ENCODE results near the gene POU3F1. TPM values are rescaled to one million over a fixed set of nuclear protein-coding genes. Genes with fewer than 3 reads are reported as not detected.

POU3F1 gene
- total RNA-seq, 2 experiments from 2014 or later = 0.13 TPM; not detected in 1

GRCh38 chr1:37995751-37996345, 50.7 kb downstream of the POU3F1 start:
- Histone ChIP-seq H3K9me3 (ENCODE audit: low read length) (no peaks in the 10 kb centered on the region), H3K79me2 (ENCODE audit: insufficient read depth, low read depth, low read length) (no peaks in the 10 kb centered on the region), H3K27ac (ENCODE audit: low read depth, low read length, poor library complexity, severe bottlenecking) (no peak overlapping the region), H3K4me3 (ENCODE audit: low read depth, low read length, poor library complexity, severe bottlenecking) (peak overlapping the region; percentile 11), H2AFZ (ENCODE audit: low read length) (peak overlapping the region; percentile 87), H3K9me2 (ENCODE audit: insufficient read depth, low read length) (no peaks in the 10 kb centered on the region), H3K36me3 (ENCODE audit: insufficient read depth, low read length) (no peaks in the 10 kb centered on the region), H4K20me1 (ENCODE audit: insufficient read depth, low read length) (no peaks in the 10 kb centered on the region), H3K4me2 (ENCODE audit: low read length) (peak overlapping the region; percentile 32; the same call in 1 of the 2 replicates), H3K4me1 (ENCODE audit: insufficient read depth, low read length, poor library complexity, severe bottlenecking) (peaks cover 36% of the 10 kb centered on the region)
- TF ChIP-seq EZH2phosphoT487 (IDR thresholded peaks at IDR 0.05; ENCODE audit: borderline replicate concordance, low read depth, low read length) = no peak
- TF ChIP-seq CTCF (conservative IDR thresholded peaks at IDR 0.05; ENCODE audit: low read length) = no peak
- intact Hi-C loops (cut with micrococcal nuclease; ENCODE audit: unreplicated experiment) = no loop called here
- CTCF ChIA-PET (ENCODE audit: unreplicated experiment) = no interaction called here
- POLR2A ChIA-PET = no interaction called here
- BruUV-seq (replicated peaks) = no TSS peak
- no peak for DNase-seq (ENCODE audit: low spot score)

- Histone ChIP-seq H3K4me2 (ENCODE audit: low read length) (no peak overlapping the region), H3K9me3 (ENCODE audit: low read length) (no peaks in the 10 kb centered on the region), H3K79me2 (ENCODE audit: insufficient read depth, low read depth, low read length) (no peaks in the 10 kb centered on the region), H3K9me2 (ENCODE audit: insufficient read depth, low read length) (no peaks in the 10 kb centered on the region), H3K27ac (ENCODE audit: low read depth, low read length, poor library complexity, severe bottlenecking) (no peak overlapping the region), H3K4me1 (ENCODE audit: insufficient read depth, low read length, poor library complexity, severe bottlenecking) (peaks cover 29% of the 10 kb centered on the region), H2AFZ (ENCODE audit: low read length) (peak overlapping the region; percentile 87), H3K36me3 (ENCODE audit: insufficient read depth, low read length) (no peaks in the 10 kb centered on the region), H4K20me1 (ENCODE audit: insufficient read depth, low read length) (no peaks in the 10 kb centered on the region), H3K4me3 (ENCODE audit: low read depth, low read length, poor library complexity, severe bottlenecking) (no peak overlapping the region)
- no peak for DNase-seq (ENCODE audit: low spot score)
- TF ChIP-seq CTCF (conservative IDR thresholded peaks at IDR 0.05; ENCODE audit: low read length) (no peak), EZH2phosphoT487 (IDR thresholded peaks at IDR 0.05; ENCODE audit: borderline replicate concordance, low read depth, low read length) (no peak)
- BruUV-seq (replicated peaks) = no TSS peak
- POLR2A ChIA-PET = no interaction called here
- intact Hi-C loops (cut with micrococcal nuclease; ENCODE audit: unreplicated experiment) = loop anchor here (5.0 kb wide), 1 partner anchor 103 kb away; no protein-coding TSS in a partner anchor
- CTCF ChIA-PET (ENCODE audit: unreplicated experiment) = no interaction called here
These were observed 51.6 kb downstream of the POU3F1 start for GRCh38 chr1:37994886-37995566.

Small RNA genes lying within 50 kb of the gene (microRNA-seq; reads per million reads assigned to microRNA genes)
- not detected for gene MIR3659 (ENCODE audit: borderline replicate concordance)

Small RNA genes lying within 50 kb of the gene (small RNA-seq; reads per million reads assigned to genes)
- not detected for gene MIR3659

Other genes starting within 250 kb of the POU3F1 start
- 18.9 and 26.0 TPM in 2 replicates for gene C1orf122, start 239.0 kb downstream of the POU3F1 start, total RNA-seq (2014; rRNA removed; shearing (Covaris generic))
- 21.4 and 29.7 TPM in 2 replicates for gene C1orf122, start 239.0 kb downstream of the POU3F1 start, total RNA-seq (2022)
- gene YRDC, start 238.6 kb downstream of the POU3F1 start, total RNA-seq (2014; rRNA removed; shearing (Covaris generic)) = 27.6 and 33.6 TPM in 2 replicates
- 24.4 and 28.0 TPM in 2 replicates for gene YRDC, start 238.6 kb downstream of the POU3F1 start, total RNA-seq (2022)
- gene MTF1, start 187.2 kb downstream of the POU3F1 start, total RNA-seq (2014; rRNA removed; shearing (Covaris generic)) = 1.6 and 1.8 TPM in 2 replicates
- gene MTF1, start 187.2 kb downstream of the POU3F1 start, total RNA-seq (2022) = 12.7 and 16.5 TPM in 2 replicates
- gene INPP5B, start 99.7 kb downstream of the POU3F1 start, total RNA-seq (2014; rRNA removed; shearing (Covaris generic)) = 47.8 and 49.7 TPM in 2 replicates
- gene INPP5B, start 99.7 kb downstream of the POU3F1 start, total RNA-seq (2022) = 63.0 and 72.9 TPM in 2 replicates
- 89.5 and 155 TPM in 2 replicates for gene SF3A3, start 56.8 kb downstream of the POU3F1 start, total RNA-seq (2014; rRNA removed; shearing (Covaris generic))
- 106 and 133 TPM in 2 replicates for gene SF3A3, start 56.8 kb downstream of the POU3F1 start, total RNA-seq (2022)
- gene FHL3, start 41.3 kb downstream of the POU3F1 start, total RNA-seq (2014; rRNA removed; shearing (Covaris generic)) = 0.21 and 0.63 TPM in 2 replicates
- gene FHL3, start 41.3 kb downstream of the POU3F1 start, total RNA-seq (2022) = 1.2 and 1.8 TPM in 2 replicates
- 43.8 and 61.1 TPM in 2 replicates for gene UTP11, start 34.1 kb downstream of the POU3F1 start, total RNA-seq (2014; rRNA removed; shearing (Covaris generic))
- 40.1 and 42.1 TPM in 2 replicates for gene UTP11, start 34.1 kb downstream of the POU3F1 start, total RNA-seq (2022)